ENCODE results near the gene NHERF1. TPM values are rescaled to one million over a fixed set of nuclear protein-coding genes. Genes with fewer than 3 reads are reported as not detected.

NHERF1 gene
- total RNA-seq, 1 experiment from 2014 or later, result 90.8 TPM

DNA sequence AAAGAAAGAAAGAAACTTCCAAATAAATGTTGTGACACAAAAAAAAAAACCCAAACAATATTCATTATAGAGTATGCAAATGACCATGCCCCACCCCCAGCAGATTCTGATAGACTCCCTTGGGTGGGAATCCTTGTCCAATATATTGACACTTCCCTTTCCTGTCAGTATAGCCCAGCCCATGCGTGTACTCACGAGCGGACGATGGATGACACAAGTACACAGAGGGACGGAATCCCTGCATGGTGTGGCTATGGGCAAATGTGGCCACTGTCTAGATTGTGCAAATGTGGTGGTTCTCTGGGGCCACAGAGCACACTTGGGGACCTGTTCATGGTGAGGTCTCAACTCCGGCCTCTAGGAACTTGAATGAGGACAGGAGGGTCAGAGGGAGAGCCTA lies 8.3 kb upstream of the NHERF1 start:
- BruUV-seq (replicated peaks), result no TSS peak
- Histone ChIP-seq H3K4me1 (ENCODE audit: control insufficient read depth, insufficient read depth, low read length) (peaks cover 9% of the 10 kb centered on the region), H3K27me3 (ENCODE audit: control insufficient read depth, insufficient read depth, low read length) (0 out of 2 replicates have a peak, but pooled peaks cover 3% of the 10 kb centered on the region), H3K9me3 (ENCODE audit: control insufficient read depth, insufficient read depth, low read depth, low read length) (no peaks in the 10 kb centered on the region), H3K27ac (ENCODE audit: low read length) (no peak overlapping the region), H3K36me3 (ENCODE audit: control insufficient read depth, insufficient read depth, low read length) (no peaks in the 10 kb centered on the region), H3K4me3 (ENCODE audit: low read depth in 2 of 2, low read length in 2 of 2) (no peak overlapping the region)
- POLR2A ChIA-PET, result no interaction called here
- TF ChIP-seq, protein P1, sequence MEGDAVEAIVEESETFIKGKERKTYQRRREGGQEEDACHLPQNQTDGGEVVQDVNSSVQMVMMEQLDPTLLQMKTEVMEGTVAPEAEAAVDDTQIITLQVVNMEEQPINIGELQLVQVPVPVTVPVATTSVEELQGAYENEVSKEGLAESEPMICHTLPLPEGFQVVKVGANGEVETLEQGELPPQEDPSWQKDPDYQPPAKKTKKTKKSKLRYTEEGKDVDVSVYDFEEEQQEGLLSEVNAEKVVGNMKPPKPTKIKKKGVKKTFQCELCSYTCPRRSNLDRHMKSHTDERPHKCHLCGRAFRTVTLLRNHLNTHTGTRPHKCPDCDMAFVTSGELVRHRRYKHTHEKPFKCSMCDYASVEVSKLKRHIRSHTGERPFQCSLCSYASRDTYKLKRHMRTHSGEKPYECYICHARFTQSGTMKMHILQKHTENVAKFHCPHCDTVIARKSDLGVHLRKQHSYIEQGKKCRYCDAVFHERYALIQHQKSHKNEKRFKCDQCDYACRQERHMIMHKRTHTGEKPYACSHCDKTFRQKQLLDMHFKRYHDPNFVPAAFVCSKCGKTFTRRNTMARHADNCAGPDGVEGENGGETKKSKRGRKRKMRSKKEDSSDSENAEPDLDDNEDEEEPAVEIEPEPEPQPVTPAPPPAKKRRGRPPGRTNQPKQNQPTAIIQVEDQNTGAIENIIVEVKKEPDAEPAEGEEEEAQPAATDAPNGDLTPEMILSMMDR (IDR thresholded peaks at IDR 0.05), result no peak
- TF ChIP-seq POLR2AphosphoS5 (IDR thresholded peaks at IDR 0.05; ENCODE audit: low read depth, low read length) (no peak), SIN3A (IDR thresholded peaks at IDR 0.05; ENCODE audit: borderline replicate concordance, insufficient read depth, low read depth, low read length) (no peak), TCF7L2 (IDR thresholded peaks at IDR 0.05; ENCODE audit: low read depth, low read length) (no peak)
- TF ChIP-seq, protein P2, sequence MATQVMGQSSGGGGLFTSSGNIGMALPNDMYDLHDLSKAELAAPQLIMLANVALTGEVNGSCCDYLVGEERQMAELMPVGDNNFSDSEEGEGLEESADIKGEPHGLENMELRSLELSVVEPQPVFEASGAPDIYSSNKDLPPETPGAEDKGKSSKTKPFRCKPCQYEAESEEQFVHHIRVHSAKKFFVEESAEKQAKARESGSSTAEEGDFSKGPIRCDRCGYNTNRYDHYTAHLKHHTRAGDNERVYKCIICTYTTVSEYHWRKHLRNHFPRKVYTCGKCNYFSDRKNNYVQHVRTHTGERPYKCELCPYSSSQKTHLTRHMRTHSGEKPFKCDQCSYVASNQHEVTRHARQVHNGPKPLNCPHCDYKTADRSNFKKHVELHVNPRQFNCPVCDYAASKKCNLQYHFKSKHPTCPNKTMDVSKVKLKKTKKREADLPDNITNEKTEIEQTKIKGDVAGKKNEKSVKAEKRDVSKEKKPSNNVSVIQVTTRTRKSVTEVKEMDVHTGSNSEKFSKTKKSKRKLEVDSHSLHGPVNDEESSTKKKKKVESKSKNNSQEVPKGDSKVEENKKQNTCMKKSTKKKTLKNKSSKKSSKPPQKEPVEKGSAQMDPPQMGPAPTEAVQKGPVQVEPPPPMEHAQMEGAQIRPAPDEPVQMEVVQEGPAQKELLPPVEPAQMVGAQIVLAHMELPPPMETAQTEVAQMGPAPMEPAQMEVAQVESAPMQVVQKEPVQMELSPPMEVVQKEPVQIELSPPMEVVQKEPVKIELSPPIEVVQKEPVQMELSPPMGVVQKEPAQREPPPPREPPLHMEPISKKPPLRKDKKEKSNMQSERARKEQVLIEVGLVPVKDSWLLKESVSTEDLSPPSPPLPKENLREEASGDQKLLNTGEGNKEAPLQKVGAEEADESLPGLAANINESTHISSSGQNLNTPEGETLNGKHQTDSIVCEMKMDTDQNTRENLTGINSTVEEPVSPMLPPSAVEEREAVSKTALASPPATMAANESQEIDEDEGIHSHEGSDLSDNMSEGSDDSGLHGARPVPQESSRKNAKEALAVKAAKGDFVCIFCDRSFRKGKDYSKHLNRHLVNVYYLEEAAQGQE (IDR thresholded peaks at IDR 0.05; ENCODE audit: insufficient read depth in 1 of 2, low read depth in 2 of 2, low read length in 1 of 2), result no peak
- CTCF ChIA-PET, result interaction anchor here (0.7 kb wide), 1 partner anchor 81 kb away, joined by 7 read pairs; no protein-coding TSS in a partner anchor
- DNase-seq (ENCODE audit: low read depth, low spot score), result no peak
- ATAC-seq, result no peak
- intact Hi-C loops (cut with micrococcal nuclease; ENCODE audit: unreplicated experiment), result loop anchor here (5.0 kb wide), 1 partner anchor 122 kb away; no protein-coding TSS in a partner anchor
- in situ Hi-C loops (cut with HindIII; ENCODE audit: low pct_unique_long_range_greater_than_20kb, low sequenced_read_pairs), result no loop called here

DNA sequence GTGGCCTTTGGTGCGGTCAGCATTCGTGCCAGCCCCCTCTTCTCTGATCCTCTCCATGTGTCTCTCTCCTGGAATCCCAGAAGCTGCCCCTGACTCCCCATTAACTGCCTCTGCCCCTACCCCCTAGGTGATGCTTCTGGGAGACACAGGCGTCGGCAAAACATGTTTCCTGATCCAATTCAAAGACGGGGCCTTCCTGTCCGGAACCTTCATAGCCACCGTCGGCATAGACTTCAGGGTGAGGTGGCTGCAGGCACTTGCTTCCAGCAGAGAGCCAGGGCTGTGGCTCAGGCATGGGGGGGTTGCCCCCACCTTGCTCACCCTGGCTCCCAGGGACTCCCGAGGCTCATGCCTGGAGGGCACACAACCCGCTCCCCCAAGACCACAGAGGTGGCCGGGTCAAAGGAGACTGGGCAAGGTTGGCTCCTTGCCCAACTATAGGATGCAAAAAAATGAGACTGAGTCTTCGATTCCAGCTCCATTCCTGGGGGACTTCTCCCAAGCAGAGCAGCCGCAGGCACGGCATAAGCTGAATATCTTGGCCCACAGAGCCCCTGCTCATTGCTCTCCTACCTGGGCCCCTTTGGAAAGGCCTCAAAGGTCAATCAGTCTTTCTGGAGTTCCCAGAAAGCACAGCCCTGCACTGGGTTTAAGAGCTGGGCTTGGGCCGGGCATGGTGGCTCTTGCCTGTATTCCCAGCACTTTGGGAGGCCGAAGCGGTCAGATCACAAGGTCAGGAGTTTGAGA lies 7.6 kb upstream of the NHERF1 start:
- POLR2A ChIA-PET, result interaction anchor here (0.6 kb wide), 1 partner anchor 348 kb away, joined by 16 read pairs; no protein-coding TSS in a partner anchor
- no peak for DNase-seq (ENCODE audit: low read depth, low spot score)
- BruUV-seq (replicated peaks), result no TSS peak

More for the DNA sequence above, 7.6 kb upstream of the NHERF1 start:
- intact Hi-C loops (cut with micrococcal nuclease; ENCODE audit: unreplicated experiment) (loop anchor here (5.0 kb wide), 1 partner anchor 121 kb away; no protein-coding TSS in a partner anchor), in situ Hi-C loops (cut with HindIII; ENCODE audit: low pct_unique_long_range_greater_than_20kb, low sequenced_read_pairs) (no loop called here)
- no peak for ATAC-seq
- TF ChIP-seq, protein P1 (IDR thresholded peaks at IDR 0.05), result no peak
- no peak for TF ChIP-seq SIN3A (IDR thresholded peaks at IDR 0.05; ENCODE audit: borderline replicate concordance, insufficient read depth, low read depth, low read length)
- no peak for TF ChIP-seq TCF7L2 (IDR thresholded peaks at IDR 0.05; ENCODE audit: low read depth, low read length)
- TF ChIP-seq, protein P2 (IDR thresholded peaks at IDR 0.05; ENCODE audit: insufficient read depth in 1 of 2, low read depth in 2 of 2, low read length in 1 of 2), result no peak
- TF ChIP-seq POLR2AphosphoS5 (IDR thresholded peaks at IDR 0.05; ENCODE audit: low read depth, low read length), result no peak
- Histone ChIP-seq H3K27me3 (ENCODE audit: control insufficient read depth, insufficient read depth, low read length) (0 out of 2 replicates have a peak, but pooled peaks cover 3% of the 10 kb centered on the region), H3K36me3 (ENCODE audit: control insufficient read depth, insufficient read depth, low read length) (no peaks in the 10 kb centered on the region), H3K4me3 (ENCODE audit: low read depth in 2 of 2, low read length in 2 of 2) (no peak overlapping the region), H3K27ac (ENCODE audit: low read length) (no peak overlapping the region), H3K4me1 (ENCODE audit: control insufficient read depth, insufficient read depth, low read length) (peaks cover 9% of the 10 kb centered on the region), H3K9me3 (ENCODE audit: control insufficient read depth, insufficient read depth, low read depth, low read length) (no peaks in the 10 kb centered on the region)
- CTCF ChIA-PET, result interaction anchor here (0.7 to 1.0 kb wide), 3 partner anchors 51 to 440 kb away, joined by 4 to 5 read pairs (median 5); no protein-coding TSS in a partner anchor
